Stomach (tissue), 9 donors: ENCODE data around the gene TTLL11. TPM values are rescaled to one million over a fixed set of nuclear protein-coding genes. Genes with fewer than 3 reads are reported as not detected.
A peak's percentile ranks its signal among the peaks of the same experiment; 100 is the strongest.

Experiments
- DNase-seq, 2 donors: peaks; one replicate each; pipeline versions ENCODE4 v3.0.0 to v3.0.0-alpha.2; 2013 to 2019
- H3K27ac ChIP-seq, 5 donors: fragments of 200-600 bp in 4 of 5; sonication (generic) in 4 of 5; one replicate each; pipeline ENCODE4 v1.5.1; 2013 to 2019; ENCODE audit warnings: mild to moderate bottlenecking in 1 of 5, moderate library complexity in 1 of 5
- H3K27me3 ChIP-seq, 3 donors: fragments of 200-600 bp; sonication (generic); one replicate each; pipeline ENCODE4 v1.5.1; 2017 to 2019; ENCODE audit warnings: mixed run types in 1 of 3
- H3K36me3 ChIP-seq, 4 donors: fragments of 200-600 bp; sonication (generic); 1 replicate in 3 of 4; 2 replicates in 1 of 4; pipeline ENCODE4 v1.5.1; 2016 to 2019
- H3K4me1 ChIP-seq, 4 donors: fragments of 200-600 bp; sonication (generic); one replicate each; pipeline ENCODE4 v1.5.1; 2016 to 2019
- H3K4me3 ChIP-seq, 4 donors: fragments of 200-600 bp; sonication (generic) in 3 of 4; one replicate each; pipeline ENCODE4 v1.5.1; 2016 to 2019; ENCODE audit warnings: mild to moderate bottlenecking in 1 of 4
- H3K9me3 ChIP-seq, 4 donors: fragments of 200-600 bp; sonication (generic); one replicate each; pipeline ENCODE4 v1.5.1; 2016 to 2019
- EP300 ChIP-seq: sonication (generic); formaldehyde crosslinking; IDR thresholded peaks from one replicate; pipeline ENCODE4 v1.6.1; 2017; ENCODE audit warnings: antibody characterized with exemption
- POLR2A ChIP-seq, 4 donors: fragments of 450-650 bp; IDR thresholded peaks; one replicate each; pipeline ENCODE4 v1.6.1; 2016; ENCODE audit warnings: antibody characterized with exemption in 4 of 4, control low read depth in 2 of 4, mild to moderate bottlenecking in 1 of 4, moderate library complexity in 1 of 4
- POLR2AphosphoS5 ChIP-seq, 3 donors: sonication (generic); formaldehyde crosslinking; IDR thresholded peaks; one replicate each; pipeline ENCODE4 v1.6.1; 2016; ENCODE audit warnings: antibody characterized with exemption in 3 of 3
- WGBS, 5 donors: extraction: QIAGEN DNeasy Blood & Tissue Kit in 3 of 5; methylation state at CpG; one replicate each; pipeline versions ENCODE4 v1.1.5 to v1.1.7; 2013 to 2018; 5-methylcytosine and 5-hydroxymethylcytosine counted together
- intact Hi-C: fragments of 100-400 bp; cut with DNase I; formaldehyde crosslinking; loops from one replicate; pipeline ENCODE4 v1.15.1; 2023; ENCODE audit warnings: low total_unique reads
- polyA plus RNA-seq, 3 donors: library from polyadenylated mRNA; stranded (reverse); fragments of 200-250 nt; gene quantifications; one replicate each; pipeline ENCODE4 v1.2.3, GENCODE V29; 2013
- total RNA-seq, 5 donors: library from RNA; depleted of rRNA; stranded (reverse); fragments of >200 nt; gene quantifications; one replicate each; pipeline versions ENCODE4 v1.1.0 to v1.2.3, GENCODE V29; 2014 to 2016
- TF ChIP-seq, protein P1 (sequence below), 7 experiments: fragments of 450-650 bp in 4 of 7; fragments of 200-600 bp in 3 of 7; sonication (generic) in 3 of 7; IDR thresholded peaks; one replicate each; pipeline ENCODE4 v1.5.1; 2016 to 2019; ENCODE audit warnings: antibody characterized with exemption in 7 of 7, control low read depth in 2 of 7, mild to moderate bottlenecking in 1 of 7
- donor health status: healthy with polysubstance abuse.
- donor health status: Bipolar disorder and iron deficiency.
- donor health status: healthy.

The TTLL11 gene
- total and polyA plus RNA-seq, 8 donors = 3.6 to 18.2 (median 9.4) TPM

DNA sequence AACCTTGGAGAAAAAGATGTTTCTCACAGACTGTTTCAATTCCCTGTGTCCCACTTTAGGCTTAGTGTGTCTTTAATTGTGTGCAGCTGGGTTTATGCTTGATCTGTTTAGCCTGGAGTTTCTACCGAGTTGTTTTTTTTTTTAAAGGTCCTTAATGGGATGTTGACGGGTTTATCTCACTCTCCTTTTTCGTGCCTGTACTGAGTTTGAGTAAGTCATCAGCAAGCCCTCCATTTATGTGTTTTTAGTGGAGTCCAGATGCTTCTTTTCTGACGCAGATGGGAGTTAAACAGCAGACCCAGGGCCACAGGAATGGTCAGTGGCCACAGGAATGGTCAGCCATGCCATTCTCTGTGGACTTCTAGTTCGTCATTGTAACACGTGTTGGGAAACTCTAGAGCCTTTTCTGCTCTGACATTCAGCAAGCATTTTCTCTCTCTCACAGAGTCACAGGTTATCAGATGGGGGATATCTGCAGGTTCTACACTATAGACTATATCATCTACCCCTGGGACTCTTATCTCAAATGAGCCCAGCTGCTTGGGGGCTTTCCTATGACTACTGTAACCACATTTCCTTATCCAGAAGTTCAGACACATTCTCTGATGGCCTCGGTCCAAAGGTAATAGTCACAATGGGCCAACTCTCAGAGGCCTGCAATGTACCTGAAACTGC, 190.5 kb downstream of the TTLL11 start:
- H3K27ac ChIP-seq = peak overlapping the region in 2 of 5 donors; percentile 3 to 50
- DNase-seq = no peak
- WGBS, 5 donors = 29 to 52% (median 47%) methylated on average over 7 of the region's 7 CpGs
- H3K27me3 ChIP-seq = no peaks in the 10 kb centered on the region
- H3K36me3 ChIP-seq = no peaks in the 10 kb centered on the region
- peaks cover 0 to 22% (median 0%) of the 10 kb centered on the region in 4 donors for H3K4me1 ChIP-seq
- H3K9me3 ChIP-seq = peaks cover 0 to 4% (median 0%) of the 10 kb centered on the region in 4 donors
- TF ChIP-seq POLR2AphosphoS5 (IDR thresholded peaks at IDR 0.05) = peak in 1 of 3 donors; percentile 17
- TF ChIP-seq, protein P1, sequence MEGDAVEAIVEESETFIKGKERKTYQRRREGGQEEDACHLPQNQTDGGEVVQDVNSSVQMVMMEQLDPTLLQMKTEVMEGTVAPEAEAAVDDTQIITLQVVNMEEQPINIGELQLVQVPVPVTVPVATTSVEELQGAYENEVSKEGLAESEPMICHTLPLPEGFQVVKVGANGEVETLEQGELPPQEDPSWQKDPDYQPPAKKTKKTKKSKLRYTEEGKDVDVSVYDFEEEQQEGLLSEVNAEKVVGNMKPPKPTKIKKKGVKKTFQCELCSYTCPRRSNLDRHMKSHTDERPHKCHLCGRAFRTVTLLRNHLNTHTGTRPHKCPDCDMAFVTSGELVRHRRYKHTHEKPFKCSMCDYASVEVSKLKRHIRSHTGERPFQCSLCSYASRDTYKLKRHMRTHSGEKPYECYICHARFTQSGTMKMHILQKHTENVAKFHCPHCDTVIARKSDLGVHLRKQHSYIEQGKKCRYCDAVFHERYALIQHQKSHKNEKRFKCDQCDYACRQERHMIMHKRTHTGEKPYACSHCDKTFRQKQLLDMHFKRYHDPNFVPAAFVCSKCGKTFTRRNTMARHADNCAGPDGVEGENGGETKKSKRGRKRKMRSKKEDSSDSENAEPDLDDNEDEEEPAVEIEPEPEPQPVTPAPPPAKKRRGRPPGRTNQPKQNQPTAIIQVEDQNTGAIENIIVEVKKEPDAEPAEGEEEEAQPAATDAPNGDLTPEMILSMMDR (IDR thresholded peaks at IDR 0.05) = no peak
- no peak overlapping the region for H3K4me3 ChIP-seq
- intact Hi-C loops = no loop called here

DNA sequence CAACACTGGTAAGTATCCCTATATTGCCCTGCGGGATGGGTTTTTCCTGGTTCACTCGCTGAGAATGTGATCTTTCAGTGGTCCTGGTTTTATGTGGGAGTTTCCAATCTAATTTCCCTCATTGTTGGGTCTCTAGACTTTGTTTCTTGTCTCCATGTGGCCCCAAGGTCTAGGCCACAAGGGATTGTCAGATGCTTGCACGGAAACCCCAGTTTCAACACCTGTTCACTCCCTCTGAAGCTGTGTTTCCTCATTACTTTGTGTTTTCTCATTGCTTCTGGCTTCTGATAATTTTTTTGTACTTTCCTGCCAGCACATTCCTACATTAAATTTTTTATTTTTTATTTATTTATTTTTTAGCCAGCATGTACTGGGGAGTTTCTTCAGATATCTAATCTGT, 191.5 kb downstream of the TTLL11 start:
- Histone ChIP-seq H3K27ac (peak overlapping the region in 1 of 5 donors; percentile 14), H3K36me3 (no peaks in the 10 kb centered on the region), H3K27me3 (no peaks in the 10 kb centered on the region), H3K9me3 (peaks cover 0 to 4% (median 0%) of the 10 kb centered on the region in 4 donors), H3K4me3 (no peak overlapping the region), H3K4me1 (peaks cover 0 to 22% (median 0%) of the 10 kb centered on the region in 4 donors)
- no peak for TF ChIP-seq EP300
- TF ChIP-seq POLR2AphosphoS5 (IDR thresholded peaks at IDR 0.05) = no peak
- TF ChIP-seq, protein P1 (IDR thresholded peaks at IDR 0.05) = no peak
- TF ChIP-seq POLR2A (IDR thresholded peaks at IDR 0.05) = no peak
- DNase-seq = no peak
- intact Hi-C loops = no loop called here
- WGBS, 5 donors = 80 to 92% (median 85%) methylated on average over 3 of the region's 3 CpGs

DNA sequence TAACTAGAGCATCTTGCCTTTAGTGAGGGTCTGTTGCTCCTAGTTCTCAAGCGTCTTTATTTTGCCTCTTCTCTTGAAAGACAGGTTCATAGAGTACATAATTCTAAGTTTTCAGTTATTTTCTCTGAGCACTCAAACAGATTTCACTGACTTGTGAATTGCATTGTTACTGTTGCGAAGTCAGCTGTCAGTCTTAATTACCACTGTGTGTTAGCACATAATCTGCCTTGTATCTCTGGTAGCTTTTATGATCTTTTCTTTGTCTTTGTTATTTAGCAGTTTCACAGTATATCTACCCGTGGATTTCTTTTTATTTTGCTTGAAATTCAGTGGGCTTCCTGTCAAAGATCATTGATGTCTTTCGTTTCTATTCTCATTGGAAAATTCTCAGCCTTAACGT, 192.9 kb downstream of the TTLL11 start:
- no peaks in the 10 kb centered on the region for H3K36me3 ChIP-seq
- WGBS, 5 donors = 74 to 87% (median 82%) methylated on average over 5 of the region's 5 CpGs
- H3K4me3 ChIP-seq = no peak overlapping the region
- H3K27me3 ChIP-seq = no peaks in the 10 kb centered on the region
- no peak overlapping the region for H3K27ac ChIP-seq
- H3K4me1 ChIP-seq = peaks cover 0 to 22% (median 0%) of the 10 kb centered on the region in 4 donors
- no peak for DNase-seq
- TF ChIP-seq, protein P1 (IDR thresholded peaks at IDR 0.05) = no peak
- TF ChIP-seq EP300 (no peak), POLR2AphosphoS5 (IDR thresholded peaks at IDR 0.05) (no peak), POLR2A (IDR thresholded peaks at IDR 0.05) (no peak)
- peaks cover 0 to 4% (median 0%) of the 10 kb centered on the region in 4 donors for H3K9me3 ChIP-seq
- intact Hi-C loops = no loop called here

DNA sequence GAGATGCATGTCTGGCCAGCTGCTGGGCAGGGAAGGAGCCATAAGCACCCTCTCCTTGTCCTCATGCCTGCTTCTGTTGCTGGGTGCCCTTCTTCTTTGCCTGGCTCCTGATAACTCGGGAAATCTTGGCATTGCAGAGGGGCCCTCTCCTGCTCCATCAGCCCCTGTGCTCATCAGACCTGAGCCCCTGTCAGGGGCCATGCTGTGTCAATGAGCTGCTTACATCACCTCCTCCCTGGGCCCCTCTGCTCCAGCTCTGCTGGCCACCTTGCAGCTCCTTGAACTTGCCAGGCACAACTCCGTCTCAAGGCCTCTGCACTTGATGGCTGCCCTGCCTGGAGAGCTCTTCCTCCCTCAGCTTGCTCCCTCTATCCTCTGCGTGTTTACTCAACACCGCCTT, 194.3 kb downstream of the TTLL11 start:
- Histone ChIP-seq H3K36me3 (no peaks in the 10 kb centered on the region), H3K27me3 (no peaks in the 10 kb centered on the region), H3K27ac (no peak overlapping the region), H3K4me3 (no peak overlapping the region), H3K4me1 (peaks cover 0 to 22% (median 0%) of the 10 kb centered on the region in 4 donors), H3K9me3 (peaks cover 0 to 4% (median 0%) of the 10 kb centered on the region in 4 donors)
- no peak for TF ChIP-seq POLR2AphosphoS5 (IDR thresholded peaks at IDR 0.05)
- TF ChIP-seq POLR2A (IDR thresholded peaks at IDR 0.05) = no peak
- TF ChIP-seq EP300 = no peak
- DNase-seq = no peak
- WGBS, 5 donors = 78 to 85% (median 83%) methylated on average over 4 of the region's 4 CpGs
- intact Hi-C loops = no loop called here

DNA sequence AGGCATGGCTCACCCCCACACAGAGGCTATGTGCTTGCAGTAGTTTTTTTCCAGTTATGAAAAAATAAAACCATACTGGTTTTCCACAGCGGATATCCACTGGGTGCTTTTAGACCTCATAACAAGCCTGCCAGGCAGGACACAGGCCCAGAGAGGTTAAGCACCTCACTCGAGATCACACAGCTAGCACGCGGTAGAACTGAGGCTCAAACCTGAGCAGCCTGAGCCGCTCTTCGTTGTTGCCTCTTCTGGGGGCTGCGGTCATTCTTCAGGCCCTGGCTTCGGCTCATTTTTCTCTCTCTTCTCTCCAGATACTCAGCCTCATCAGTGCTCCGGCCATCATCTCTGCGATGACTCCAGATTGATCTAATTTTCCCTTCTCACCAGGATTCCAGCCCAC, 196.0 kb downstream of the TTLL11 start:
- TF ChIP-seq POLR2A (IDR thresholded peaks at IDR 0.05) (no peak), POLR2AphosphoS5 (IDR thresholded peaks at IDR 0.05) (no peak), EP300 (no peak)
- TF ChIP-seq, protein P1 (IDR thresholded peaks at IDR 0.05) = no peak
- WGBS, 5 donors = 91 to 96% (median 94%) methylated on average over 10 of the region's 10 CpGs
- no peak for DNase-seq
- intact Hi-C loops = no loop called here
- Histone ChIP-seq H3K27me3 (no peaks in the 10 kb centered on the region), H3K27ac (no peak overlapping the region), H3K4me1 (peaks cover 0 to 11% (median 0%) of the 10 kb centered on the region in 4 donors), H3K4me3 (no peak overlapping the region), H3K36me3 (no peaks in the 10 kb centered on the region), H3K9me3 (peaks cover 0 to 4% (median 0%) of the 10 kb centered on the region in 4 donors)
